ENCODE data around the gene KRT33A. TPM values are rescaled to one million over a fixed set of nuclear protein-coding genes. Genes with fewer than 3 reads are reported as not detected.

Gene KRT33A
- total and polyA plus RNA-seq, 2 of the 8 experiments (the other 6 are each of a cell fraction or from before 2014, with no cell fraction given), result not detected

DNA sequence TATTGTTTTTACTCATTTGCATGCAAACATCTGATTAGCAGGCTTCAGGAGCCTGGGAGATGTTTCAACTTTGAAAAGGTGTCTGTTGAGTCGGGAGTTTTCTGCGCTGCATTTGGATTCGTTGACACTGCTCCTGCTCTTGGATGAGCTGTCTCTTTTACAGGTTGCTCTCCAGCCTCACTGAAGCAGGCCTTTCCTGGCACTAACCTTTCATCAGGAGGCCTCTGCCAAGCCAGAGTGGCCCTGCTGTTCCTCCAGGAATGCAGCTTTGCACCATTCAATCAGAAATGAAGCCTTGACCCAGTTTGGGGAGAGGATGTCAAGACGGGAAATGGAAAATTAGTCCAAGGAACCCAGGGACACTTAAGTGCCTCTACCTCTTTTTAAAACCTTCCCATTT lies 47.6 kb downstream of the KRT33A start:
- FAIRE-seq (no peak), DNase-seq (ENCODE audit: low read depth in 1 of 2, low spot score in 2 of 2) (no peak)
- Histone ChIP-seq H4K5ac (ENCODE audit: insufficient read length, low read depth, low read length) (no peak overlapping the region), H4K91ac (replicated peaks; ENCODE audit: insufficient read length, low read length) (no peak overlapping the region), H3K79me2 (ENCODE audit: control insufficient read depth in 1 of 2, insufficient read depth in 2 of 2, low read length in 2 of 2) (no peaks in the 10 kb centered on the region), H3K4ac (replicated peaks; ENCODE audit: insufficient read length, low read depth, low read length) (no peak overlapping the region), H3K4me2 (ENCODE audit: insufficient read depth in 1 of 2, low read depth in 2 of 2, low read length in 2 of 2) (no peak overlapping the region), H3K79me1 (ENCODE audit: low read depth, low read length) (no peaks in the 10 kb centered on the region), H2BK5ac (ENCODE audit: low read depth, low read length) (no peak overlapping the region), H2BK120ac (replicated peaks; ENCODE audit: low read depth, low read length) (no peak overlapping the region), H3K18ac (ENCODE audit: extremely low read depth, low read length) (no peak overlapping the region), H2AFZ (ENCODE audit: low read length) (no peak overlapping the region), H3K4me3 (ENCODE audit: extremely low read depth in 1 of 4, insufficient read depth in 2 of 4, low read depth in 3 of 4, low read length in 4 of 4) (no peak overlapping the region), H3K56ac (replicated peaks; ENCODE audit: insufficient read length, low read depth, low read length) (no peak overlapping the region), H4K20me1 (replicated peaks in 1 of 2; ENCODE audit: control insufficient read depth in 1 of 2, insufficient read depth in 2 of 2, low read length in 2 of 2) (no peaks in the 10 kb centered on the region), H2BK12ac (ENCODE audit: low read depth, low read length) (no peak overlapping the region), H2BK20ac (ENCODE audit: low read length) (no peak overlapping the region), H2BK15ac (ENCODE audit: low read length) (no peak overlapping the region), H3K14ac (ENCODE audit: insufficient read length) (no peak overlapping the region), H3K27me3 (replicated peaks in 1 of 4; ENCODE audit: control insufficient read depth in 3 of 4, extremely low read depth in 1 of 4, insufficient read depth in 3 of 4, low read length in 3 of 4) (no peaks in the 10 kb centered on the region; a peak in 2 of 7 replicates), H3K36me3 (ENCODE audit: control insufficient read depth in 2 of 4, insufficient read depth in 4 of 4, low read length in 3 of 4) (no peaks in the 10 kb centered on the region), H3K23me2 (ENCODE audit: low read depth, low read length) (no peaks in the 10 kb centered on the region; the same call in 1 of the 2 replicates), H3K27ac (ENCODE audit: low read depth, low read length) (no peak overlapping the region), H3K4me1 (replicated peaks in 1 of 4; ENCODE audit: control insufficient read depth in 3 of 4, insufficient read depth in 4 of 4, low read length in 3 of 4) (no peaks in the 10 kb centered on the region; a peak in 2 of 7 replicates), H3K9me3 (ENCODE audit: insufficient read depth in 2 of 2, low read depth in 1 of 2, low read length in 1 of 2) (no peaks in the 10 kb centered on the region; a peak in 1 of 4 replicates), H3K9ac (replicated peaks in 1 of 4; ENCODE audit: extremely low read depth in 1 of 4, low read depth in 3 of 4, low read length in 3 of 4) (no peak overlapping the region), H2AK5ac (ENCODE audit: low read depth, low read length) (no peak overlapping the region), H4K8ac (ENCODE audit: extremely low read depth, insufficient read depth, low read length) (no peak overlapping the region), H3K23ac (ENCODE audit: insufficient read length) (no peak overlapping the region)
- TF ChIP-seq BRCA1 (IDR thresholded peaks at IDR 0.05; ENCODE audit: low read depth, low read length), result no peak
- no peak for TF ChIP-seq CTBP2 (IDR thresholded peaks at IDR 0.05; ENCODE audit: borderline replicate concordance, insufficient read depth, insufficient read length, low read length)
- TF ChIP-seq YY1 (IDR thresholded peaks at IDR 0.05; ENCODE audit: low read depth, low read length), result no peak
- TF ChIP-seq SIX5 (IDR thresholded peaks at IDR 0.05; ENCODE audit: low read depth, low read length), result no peak
- TF ChIP-seq TAF7 (optimal IDR thresholded peaks at IDR 0.05; ENCODE audit: borderline replicate concordance, low read depth, low read length), result no peak
- TF ChIP-seq RBBP5 (IDR thresholded peaks at IDR 0.05; ENCODE audit: borderline replicate concordance, low read depth, low read length), result no peak
- no peak for TF ChIP-seq SIRT6 (IDR thresholded peaks at IDR 0.05; ENCODE audit: low read length)
- TF ChIP-seq SUZ12 (IDR thresholded peaks at IDR 0.05; ENCODE audit: low read length), result no peak
- TF ChIP-seq BACH1 (IDR thresholded peaks at IDR 0.05; ENCODE audit: low read length), result no peak
- no peak for TF ChIP-seq SAP30 (IDR thresholded peaks at IDR 0.05; ENCODE audit: insufficient read depth, insufficient replicate concordance, low read length)
- no peak for TF ChIP-seq PHF8 (conservative IDR thresholded peaks at IDR 0.05; ENCODE audit: low read depth, low read length)
- TF ChIP-seq KDM4A (IDR thresholded peaks at IDR 0.05; ENCODE audit: low read depth, low read length, severe bottlenecking), result no peak
- no peak for TF ChIP-seq CBX5 (IDR thresholded peaks at IDR 0.05; ENCODE audit: low read depth, low read length)
- 92% methylated on average over 4 of the region's 4 CpGs; no CpG with 5 or more reads in 1 of the 2 experiments for WGBS, 2 experiments (ENCODE audit: extremely low coverage in 1 of 2, insufficient coverage in 1 of 2, insufficient read length in 1 of 2, insufficient replicate concordance in 2 of 2, low coverage in 1 of 2, low lambda C conversion rate in 2 of 2, missing lambda C conversion rate in 1 of 2)
- POLR2A ChIA-PET (ENCODE audit: partially characterized antibody), result no interaction called here
- CTCF ChIA-PET (ENCODE audit: partially characterized antibody), result interaction anchor here (0.6 to 1.8 kb wide), 6 partner anchors 20 to 694 kb away, joined by 3 to 7 read pairs (median 3); partner anchors contain the start of gene KRT33A

Data from H1 (cell line).